ENCODE data around the gene PRR3.

The PRR3 gene

DNA sequence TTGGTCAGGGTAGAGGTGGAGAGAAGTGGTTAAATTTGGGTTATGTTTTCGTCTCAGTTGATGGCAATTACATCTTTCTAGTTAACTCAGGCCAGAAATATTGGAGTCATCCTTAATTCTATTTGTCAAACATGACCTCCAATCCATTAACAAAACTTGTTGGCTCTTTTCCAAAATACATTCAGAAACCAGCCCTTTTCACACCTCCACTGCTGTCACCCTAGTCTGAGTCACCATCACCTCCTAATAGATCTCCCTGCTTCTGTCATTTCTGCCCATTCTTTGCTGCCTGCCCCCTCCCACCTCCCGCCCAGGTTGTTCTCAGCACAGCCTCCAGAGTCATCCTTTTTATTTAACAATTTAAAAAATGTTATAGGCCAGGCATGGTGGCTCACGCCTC, 11.2 kb downstream of the PRR3 start:
- peak; percentile 26 for DNase-seq (ENCODE audit: low read depth)
- TF ChIP-seq, protein P1, sequence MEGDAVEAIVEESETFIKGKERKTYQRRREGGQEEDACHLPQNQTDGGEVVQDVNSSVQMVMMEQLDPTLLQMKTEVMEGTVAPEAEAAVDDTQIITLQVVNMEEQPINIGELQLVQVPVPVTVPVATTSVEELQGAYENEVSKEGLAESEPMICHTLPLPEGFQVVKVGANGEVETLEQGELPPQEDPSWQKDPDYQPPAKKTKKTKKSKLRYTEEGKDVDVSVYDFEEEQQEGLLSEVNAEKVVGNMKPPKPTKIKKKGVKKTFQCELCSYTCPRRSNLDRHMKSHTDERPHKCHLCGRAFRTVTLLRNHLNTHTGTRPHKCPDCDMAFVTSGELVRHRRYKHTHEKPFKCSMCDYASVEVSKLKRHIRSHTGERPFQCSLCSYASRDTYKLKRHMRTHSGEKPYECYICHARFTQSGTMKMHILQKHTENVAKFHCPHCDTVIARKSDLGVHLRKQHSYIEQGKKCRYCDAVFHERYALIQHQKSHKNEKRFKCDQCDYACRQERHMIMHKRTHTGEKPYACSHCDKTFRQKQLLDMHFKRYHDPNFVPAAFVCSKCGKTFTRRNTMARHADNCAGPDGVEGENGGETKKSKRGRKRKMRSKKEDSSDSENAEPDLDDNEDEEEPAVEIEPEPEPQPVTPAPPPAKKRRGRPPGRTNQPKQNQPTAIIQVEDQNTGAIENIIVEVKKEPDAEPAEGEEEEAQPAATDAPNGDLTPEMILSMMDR (IDR thresholded peaks at IDR 0.05; ENCODE audit: insufficient read depth, low read depth, low read length, missing control alignments) = no peak

DNA sequence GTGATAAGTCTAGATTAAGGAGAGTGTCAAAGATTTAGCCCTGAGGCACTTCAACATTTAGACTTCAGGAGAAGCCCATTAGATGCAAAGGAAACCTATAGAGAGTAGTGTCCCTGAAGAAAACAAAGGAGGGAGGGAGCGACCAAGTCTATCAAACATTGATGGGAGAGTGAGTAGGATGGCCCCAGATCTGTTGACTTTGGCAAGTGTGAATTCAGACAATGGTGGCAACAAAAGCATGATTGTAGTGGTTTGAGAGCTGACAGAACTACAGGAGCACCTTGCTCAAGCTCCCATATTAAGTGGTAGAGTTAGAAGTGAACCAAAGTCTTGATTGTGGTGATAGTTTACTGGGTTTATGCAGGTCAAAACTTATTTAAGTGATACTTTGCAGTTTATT, 13.2 kb downstream of the PRR3 start:
- TF ChIP-seq, protein P1 (IDR thresholded peaks at IDR 0.05; ENCODE audit: insufficient read depth, low read depth, low read length, missing control alignments) = no peak
- DNase-seq (ENCODE audit: low read depth) = no peak
- H3K4me3 ChIP-seq (ENCODE audit: low read depth, low read length) = peak overlapping the region; percentile 95

More for the DNA sequence above, 11.2 kb downstream of the PRR3 start:
- H3K4me3 ChIP-seq (ENCODE audit: low read depth, low read length) = no peak overlapping the region

DNA sequence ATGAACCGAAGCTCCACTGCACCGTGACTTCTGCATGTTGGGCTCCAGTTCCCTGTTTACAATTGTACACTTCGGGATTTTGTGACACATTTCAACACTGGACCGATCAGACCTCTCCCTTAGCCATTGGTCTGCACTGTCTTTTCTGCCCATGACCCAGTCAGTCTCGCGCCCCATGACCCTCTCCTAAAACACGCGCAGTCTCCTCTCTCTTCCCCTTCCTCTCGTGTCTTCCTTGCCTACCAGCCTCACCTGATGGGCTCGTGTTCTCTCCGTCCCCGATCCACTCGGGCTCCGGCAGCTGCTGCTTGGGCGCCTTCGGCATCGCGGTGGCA, 13.6 kb downstream of the PRR3 start:
- TF ChIP-seq, protein P1 (IDR thresholded peaks at IDR 0.05; ENCODE audit: insufficient read depth, low read depth, low read length, missing control alignments) = no peak
- peak overlapping the region; percentile 95 for H3K4me3 ChIP-seq (ENCODE audit: low read depth, low read length)
- DNase-seq (ENCODE audit: low read depth) = no peak

GRCh38 chr6:30571075-30571761, 14.1 kb downstream of the PRR3 start, which contains the start of gene ABCF1:
ABCF1 (plus strand) TSS chr6:30571442; CDS start chr6:30571488, 46 bp downstream.
- TF ChIP-seq, protein P1 (IDR thresholded peaks at IDR 0.05; ENCODE audit: insufficient read depth, low read depth, low read length, missing control alignments) = no peak
- DNase-seq (ENCODE audit: low read depth) = peak; percentile 99
- H3K4me3 ChIP-seq (ENCODE audit: low read depth, low read length) = peak within 1 kb of the TSS; percentile 95

GRCh38 chr6:30571762-30572082, 14.6 kb downstream of the PRR3 start:
- TF ChIP-seq, protein P1 (IDR thresholded peaks at IDR 0.05; ENCODE audit: insufficient read depth, low read depth, low read length, missing control alignments) = no peak
- no peak for DNase-seq (ENCODE audit: low read depth)
- peak overlapping the region; percentile 95 for H3K4me3 ChIP-seq (ENCODE audit: low read depth, low read length)

DNA sequence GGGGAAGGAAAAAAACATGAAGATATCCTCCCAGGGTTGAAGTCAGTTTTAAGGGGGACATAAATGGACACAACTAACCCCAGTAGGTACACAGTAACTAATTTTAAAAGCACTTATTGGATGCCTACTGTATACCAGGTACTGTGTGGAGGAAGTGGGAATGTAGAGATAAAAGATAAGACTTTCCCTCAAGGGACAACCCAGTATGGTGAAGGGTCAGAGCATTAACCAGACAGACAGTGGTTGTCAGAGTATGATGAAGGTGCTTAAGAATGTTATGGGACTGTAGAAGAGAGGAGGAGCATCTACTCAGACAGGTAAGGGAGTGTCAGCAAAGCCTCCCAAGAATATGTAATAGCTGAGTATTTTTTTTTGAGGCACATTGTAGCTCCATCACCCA, 15.1 kb downstream of the PRR3 start:
- H3K4me3 ChIP-seq (ENCODE audit: low read depth, low read length) = peak overlapping the region; percentile 95
- no peak for DNase-seq (ENCODE audit: low read depth)
- TF ChIP-seq, protein P1 (IDR thresholded peaks at IDR 0.05; ENCODE audit: insufficient read depth, low read depth, low read length, missing control alignments) = no peak

GRCh38 chr6:30573113-30573512, 16.0 kb downstream of the PRR3 start:
- no peak overlapping the region for H3K4me3 ChIP-seq (ENCODE audit: low read depth, low read length)
- no peak for DNase-seq (ENCODE audit: low read depth)
- TF ChIP-seq, protein P1 (IDR thresholded peaks at IDR 0.05; ENCODE audit: insufficient read depth, low read depth, low read length, missing control alignments) = no peak
